ENCODE results near the gene PLEK.
A peak's percentile ranks its signal among the peaks of the same experiment; 100 is the strongest.
"Not testable (repeated sequence)": the region's sequence is repeated elsewhere in the genome, so short reads cannot be mapped to it uniquely, and the experiment has no call there.

PLEK gene

GRCh38 chr2:68418419-68418818 lies 53.3 kb downstream of the PLEK start:
- DNase-seq, result no peak

GRCh38 chr2:68418855-68419254 lies 53.8 kb downstream of the PLEK start:
- no peak for DNase-seq

GRCh38 chr2:68420254-68420910 lies 55.3 kb downstream of the PLEK start:
- DNase-seq, result no peak

GRCh38 chr2:68423966-68424650 lies 59.0 kb downstream of the PLEK start:
- no peak for DNase-seq

- DNase-seq, result no peak
Measured at GRCh38 chr2:68425503-68425902, 60.4 kb downstream of the PLEK start.

GRCh38 chr2:68426446-68426845 lies 61.4 kb downstream of the PLEK start:
- no peak for DNase-seq

- no peak for DNase-seq
Measured at GRCh38 chr2:68426848-68427579, 61.9 kb downstream of the PLEK start.

- DNase-seq, result no peak
Measured at GRCh38 chr2:68428126-68428525, 63.0 kb downstream of the PLEK start.

GRCh38 chr2:68428746-68429145 lies 63.7 kb downstream of the PLEK start:
- DNase-seq, result no peak

- DNase-seq, result no peak
Measured at GRCh38 chr2:68429311-68429826, 64.3 kb downstream of the PLEK start.

- no peak for DNase-seq
Measured at GRCh38 chr2:68431316-68431972, 66.4 kb downstream of the PLEK start.

- DNase-seq, result no peak
Measured at GRCh38 chr2:68432696-68433658, 67.9 kb downstream of the PLEK start.

- no peak for DNase-seq
Measured at GRCh38 chr2:68434981-68435380, 69.9 kb downstream of the PLEK start.

- no peak for DNase-seq
Measured at GRCh38 chr2:68435615-68436014, 70.5 kb downstream of the PLEK start.

GRCh38 chr2:68436270-68436669 lies 71.2 kb downstream of the PLEK start:
- DNase-seq, result no peak

GRCh38 chr2:68438455-68439303 lies 73.6 kb downstream of the PLEK start:
- no peak for DNase-seq

GRCh38 chr2:68441179-68441993 lies 76.3 kb downstream of the PLEK start:
- DNase-seq, result peak; percentile 72 to 77

GRCh38 chr2:68441994-68442322 lies 76.9 kb downstream of the PLEK start:
- no peak for DNase-seq

GRCh38 chr2:68446425-68446824 lies 81.3 kb downstream of the PLEK start:
- DNase-seq, result not testable (repeated sequence)

Measured in activated CD4-positive, alpha-beta T cell treated with anti-CD3 and anti-CD28 coated beads, Interleukin-2, amount 50 U/mL, for 4 hours (primary cell).